GM21619 (cell line): ENCODE data around the gene ALG9.

ENCODE experiments used
- ATAC-seq: cut with Tn5 transposase; IDR thresholded peaks from one replicate; pipeline ENCODE4 v1.9.1; 2021; ENCODE audit not compliant: unreplicated experiment

The ALG9 gene

DNA sequence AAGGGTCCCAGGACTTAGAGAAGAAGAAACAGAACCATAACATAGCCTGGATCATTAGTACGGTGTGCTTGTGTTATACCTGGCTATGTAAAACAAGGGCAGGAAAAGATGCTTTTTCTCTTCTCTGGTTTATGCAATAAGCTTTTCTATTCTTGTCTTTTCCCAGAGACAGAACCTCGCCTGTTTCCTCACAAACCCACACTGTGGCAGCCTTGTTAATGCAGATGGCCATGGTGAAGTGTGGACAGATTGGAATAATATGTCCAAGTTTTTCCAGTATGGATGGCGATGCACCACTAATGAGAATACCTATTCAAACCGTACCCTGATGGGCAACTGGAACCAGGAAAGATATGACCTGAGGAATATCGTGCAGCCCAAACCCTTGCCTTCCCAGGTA is 10.8 kb upstream of the ALG9 start:
- ATAC-seq: no peak

DNA sequence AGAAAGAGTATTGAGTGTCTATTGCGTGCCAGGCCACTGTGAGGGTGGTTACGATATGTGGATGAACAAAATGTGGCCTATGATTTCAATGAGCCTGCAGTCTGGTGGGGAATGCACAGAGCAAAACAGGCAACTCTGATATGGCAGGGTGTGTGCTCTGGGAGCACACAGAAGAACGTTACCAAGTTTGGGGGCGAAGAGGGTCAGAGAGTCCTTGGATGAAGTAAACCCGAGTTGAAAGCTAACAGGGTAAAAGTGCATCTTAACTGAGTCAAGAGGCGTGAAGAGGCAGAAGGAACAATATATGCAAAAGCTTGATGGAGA is 8.2 kb upstream of the ALG9 start:
- ATAC-seq: no peak

DNA sequence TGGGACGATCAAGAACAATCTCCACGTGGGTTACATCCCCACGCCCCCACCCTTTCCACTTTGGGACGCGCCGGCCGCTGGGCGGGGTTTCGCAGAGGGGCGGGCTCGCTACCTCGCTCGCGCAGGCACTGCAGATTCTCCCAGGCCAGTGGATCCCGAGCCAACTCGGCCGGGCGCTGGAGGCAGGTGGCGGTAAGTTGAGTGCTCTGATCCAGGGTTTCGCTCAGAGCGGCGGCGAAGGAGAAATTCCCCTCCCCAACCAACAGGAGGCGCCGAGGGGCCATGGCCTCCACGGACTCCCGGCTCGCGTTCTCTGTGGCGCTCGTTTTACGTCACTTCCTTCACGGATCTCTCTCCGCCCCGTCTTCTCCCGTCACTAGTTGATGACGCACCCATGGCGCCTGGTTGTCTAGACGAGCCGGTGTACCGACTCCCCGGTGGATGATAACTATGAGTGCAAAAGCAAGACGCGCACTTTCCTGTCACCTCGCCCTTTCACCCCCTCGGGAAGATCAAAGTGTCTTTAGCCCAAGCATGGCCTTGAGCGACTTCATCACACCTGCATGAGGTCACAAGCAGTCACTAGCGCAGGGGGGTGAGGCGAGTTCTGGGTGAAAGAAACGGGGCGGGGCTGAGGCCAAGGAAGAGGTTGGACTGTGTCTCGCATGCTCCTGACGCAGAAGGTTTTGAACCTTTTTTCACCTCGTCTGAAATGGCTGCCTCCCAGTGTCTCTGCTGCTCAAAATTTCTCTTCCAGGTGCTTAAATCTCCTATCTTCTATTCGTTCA is 7.7 kb upstream of the ALG9 start, which contains the start of the genes CFAP68 and FDXACB1:
TSS of gene CFAP68 (plus strand) at position 693 of the 788 bp plus-strand sequence. CDS start at position 713, 20 bp downstream.
TSS of gene FDXACB1 (minus strand) at position 317 of the 788 bp plus-strand sequence. CDS start at position 284, 33 bp downstream.
- ATAC-seq: peak; percentile 94

DNA sequence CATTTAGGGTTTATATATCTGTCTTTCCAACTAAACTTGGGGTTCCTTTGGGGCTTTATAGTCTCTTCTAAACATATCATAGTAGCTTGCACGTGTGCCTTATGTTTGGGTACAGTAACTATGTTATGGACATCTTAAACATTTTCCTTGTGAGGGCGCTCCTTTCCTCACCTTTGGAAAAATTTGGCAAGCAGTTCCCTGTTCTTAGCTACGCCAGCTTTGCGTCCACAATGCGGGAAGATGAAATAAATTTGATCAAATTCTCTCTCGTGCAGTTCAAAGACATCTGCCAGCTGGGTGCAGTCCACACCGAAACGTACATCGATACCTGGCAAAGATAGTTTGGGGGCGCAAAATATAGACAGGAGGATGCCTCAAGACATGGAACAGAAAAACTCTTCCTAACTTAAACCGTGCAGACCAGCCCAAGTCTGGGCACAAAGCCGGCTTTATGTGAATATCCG is 7.0 kb upstream of the ALG9 start:
- no peak for ATAC-seq

DNA sequence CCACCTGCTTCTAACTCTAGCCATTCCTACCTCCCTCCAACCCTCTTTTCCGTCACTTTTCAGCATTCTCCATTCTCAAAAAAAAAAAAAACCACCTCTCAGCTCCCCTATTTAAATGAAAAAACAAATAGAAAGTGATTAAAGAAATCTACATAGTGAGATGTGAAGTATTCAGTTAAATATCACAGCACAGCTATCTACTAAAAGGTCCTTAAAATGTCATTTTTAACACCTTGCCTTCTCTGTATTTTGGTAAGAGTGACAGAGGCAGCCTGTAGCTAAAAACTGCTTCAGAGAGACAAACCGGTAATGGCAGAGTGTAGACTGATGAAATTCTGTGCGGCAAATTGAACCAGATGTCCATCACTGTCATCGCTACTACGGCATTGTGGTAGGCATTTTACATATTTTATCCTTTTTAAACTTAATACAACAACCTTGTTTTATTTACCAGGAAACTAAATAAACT is 346 bp upstream of the ALG9 start:
- ATAC-seq: no peak

DNA sequence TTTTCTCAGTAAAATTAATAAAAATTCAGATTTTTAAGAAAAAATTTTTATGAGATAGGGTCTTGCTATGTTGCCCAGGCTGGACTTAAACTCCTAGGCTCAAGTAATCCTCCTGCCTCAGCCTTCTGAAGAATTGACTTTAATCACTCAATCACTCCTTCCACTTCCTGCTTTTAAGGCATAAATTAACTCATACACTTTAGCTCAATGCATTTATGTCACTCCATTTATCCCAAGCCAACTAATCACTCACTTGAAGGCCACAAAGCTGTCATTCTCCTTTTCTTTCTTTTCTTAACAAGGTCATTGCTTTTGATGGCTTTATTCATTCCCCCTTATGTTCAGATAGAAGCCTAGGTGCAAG is 877 bp downstream of the ALG9 start:
- ATAC-seq: no peak

DNA sequence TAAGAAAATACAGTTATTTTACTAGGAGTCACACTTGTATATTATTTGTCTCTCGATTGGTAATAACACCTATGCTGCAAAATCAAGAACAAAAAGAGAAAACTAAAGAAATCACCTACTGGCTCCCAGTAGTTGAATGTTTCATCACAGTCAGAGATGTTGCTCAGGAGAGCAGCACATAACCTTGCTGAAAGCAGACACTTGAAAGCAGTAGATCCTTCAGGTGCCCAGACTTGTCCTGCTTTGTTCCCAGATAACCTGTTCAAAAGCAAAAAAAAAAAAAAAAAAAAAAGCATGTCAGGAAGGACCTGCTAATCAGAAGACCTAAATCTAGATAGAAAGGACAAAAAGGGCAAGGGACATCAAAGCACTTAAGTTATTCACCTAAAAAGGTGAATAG is 1.3 kb downstream of the ALG9 start:
- ATAC-seq: no peak

DNA sequence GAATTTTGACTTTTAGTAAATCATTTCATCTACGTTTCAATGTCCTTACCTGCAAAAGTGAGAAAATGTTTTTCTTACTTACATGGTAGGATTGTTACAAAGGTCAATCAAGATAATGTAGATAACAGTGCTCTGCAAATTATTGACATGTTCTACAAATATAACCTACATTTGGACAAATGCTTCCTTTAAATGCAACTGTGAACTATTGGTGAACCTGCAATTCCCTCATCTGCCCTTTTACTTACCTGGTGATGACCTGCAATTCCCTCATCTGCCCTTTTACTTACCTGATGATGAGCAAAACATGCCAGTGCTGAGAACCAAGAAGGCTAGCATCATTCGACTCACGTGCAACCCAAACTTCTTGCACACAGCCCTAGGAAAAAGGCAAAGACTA is 11.1 kb downstream of the ALG9 start:
- no peak for ATAC-seq

DNA sequence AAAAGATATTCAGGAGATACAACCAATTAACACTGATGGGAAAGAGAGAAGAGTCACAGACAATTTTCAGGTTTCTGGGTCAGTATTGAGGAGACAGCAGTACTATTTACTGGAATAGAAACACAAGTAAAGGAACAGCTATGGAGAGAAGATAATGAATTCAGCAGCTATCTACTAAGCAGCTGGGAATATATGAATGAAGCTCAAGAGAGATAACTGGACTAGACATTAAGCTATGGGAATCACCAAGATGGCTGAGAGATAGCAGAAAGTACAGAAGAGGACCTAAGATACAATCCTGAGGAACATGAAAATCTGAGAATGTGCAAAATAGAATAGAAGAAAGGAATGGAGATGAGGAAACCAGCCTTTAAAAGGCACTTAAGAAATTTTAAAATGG is 15.9 kb downstream of the ALG9 start:
- ATAC-seq: no peak

DNA sequence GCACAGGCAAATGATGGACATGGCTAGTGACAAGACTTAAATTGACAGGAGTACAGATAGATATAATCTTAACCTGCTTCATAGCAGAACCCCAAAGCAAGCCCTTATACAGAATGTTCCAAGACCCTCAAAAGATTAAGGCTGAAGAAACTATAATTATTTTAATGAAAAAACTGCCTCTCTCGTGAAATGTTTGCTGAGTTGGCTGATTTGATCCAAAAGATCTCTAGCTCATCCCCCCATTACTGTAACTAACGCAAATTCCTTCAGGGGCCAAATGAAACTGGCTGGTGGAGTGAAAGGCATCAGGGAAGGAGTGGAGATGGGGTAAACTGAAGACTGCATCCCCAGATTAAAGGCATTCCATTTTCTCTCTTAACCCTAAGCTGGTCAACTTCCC is 19.3 kb downstream of the ALG9 start:
- ATAC-seq: no peak

DNA sequence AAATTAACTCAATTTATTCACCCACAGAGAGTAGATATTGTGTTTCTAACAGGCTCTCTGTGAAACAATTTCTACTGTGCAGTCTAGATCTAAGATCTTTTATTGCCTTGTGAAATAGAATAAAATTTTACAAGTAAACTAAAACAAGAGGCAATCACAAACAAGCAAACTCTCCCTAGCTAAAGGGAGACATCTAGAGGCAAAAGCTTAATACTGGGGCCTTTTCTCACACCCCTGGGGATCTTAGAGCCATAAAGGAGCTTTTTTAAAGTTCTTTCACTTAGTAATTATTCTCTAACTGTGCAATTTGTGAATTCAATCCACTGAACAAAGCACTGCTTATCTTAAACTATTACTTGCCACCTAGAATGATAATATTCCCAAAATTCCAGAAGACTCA is 19.7 kb downstream of the ALG9 start:
- no peak for ATAC-seq

DNA sequence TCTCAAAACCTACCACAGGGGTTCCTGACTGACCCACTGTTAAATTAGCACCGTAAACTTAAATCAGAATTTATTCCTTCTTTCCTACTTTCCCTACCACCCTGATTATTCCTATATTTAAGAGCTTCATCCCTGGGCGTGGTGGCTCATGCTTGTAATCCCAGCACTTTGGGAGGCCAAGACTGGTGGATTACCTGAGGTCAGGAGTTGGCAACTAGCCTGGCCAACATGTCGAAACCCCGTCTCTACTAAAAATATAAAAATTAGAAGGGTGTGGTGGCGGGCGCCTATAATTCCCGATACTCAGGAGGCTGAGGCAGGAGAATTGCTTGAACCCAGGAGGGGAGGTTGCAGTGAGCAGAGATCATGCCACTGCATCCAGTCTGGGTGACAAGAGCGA is 20.3 kb downstream of the ALG9 start:
- ATAC-seq: no peak

DNA sequence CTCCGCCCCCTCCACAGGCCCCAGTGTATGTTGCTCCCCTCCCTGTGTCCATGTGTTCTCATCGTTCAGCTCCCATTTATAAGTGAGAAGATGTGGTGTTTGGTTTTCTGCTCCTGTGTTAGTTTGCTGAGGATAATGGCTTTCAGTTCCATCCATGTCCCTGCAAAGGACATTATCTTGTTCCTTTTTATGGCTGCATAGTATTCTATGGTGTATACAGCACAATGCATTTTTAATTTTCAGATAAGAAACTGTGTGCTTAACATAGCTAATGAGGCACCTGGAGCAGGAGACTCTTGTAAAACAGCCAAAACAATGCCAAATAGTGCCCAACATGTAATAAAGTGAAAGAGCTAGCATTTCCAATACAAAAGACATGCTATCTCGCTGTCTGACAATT is 21.8 kb downstream of the ALG9 start:
- ATAC-seq: no peak

DNA sequence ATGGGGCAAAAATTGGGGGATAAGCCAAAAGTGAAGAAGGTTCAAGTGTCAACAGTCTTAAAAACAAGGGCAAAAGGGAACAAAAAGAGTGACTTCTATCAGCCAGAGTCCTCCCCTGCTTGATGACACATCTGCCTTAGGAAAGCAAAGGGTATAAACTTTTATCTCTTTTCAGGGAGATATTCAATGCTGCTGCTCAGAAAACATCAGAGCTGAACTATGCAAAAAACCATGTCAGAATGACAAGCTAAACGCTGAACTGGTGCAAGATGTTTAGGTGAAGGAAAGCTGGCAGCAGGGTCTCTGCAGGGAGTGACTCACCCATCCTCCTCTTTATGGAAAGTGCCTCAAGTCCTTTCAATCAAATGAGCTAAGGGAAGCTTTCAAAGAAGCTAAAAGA is 24.7 kb downstream of the ALG9 start:
- ATAC-seq: no peak

DNA sequence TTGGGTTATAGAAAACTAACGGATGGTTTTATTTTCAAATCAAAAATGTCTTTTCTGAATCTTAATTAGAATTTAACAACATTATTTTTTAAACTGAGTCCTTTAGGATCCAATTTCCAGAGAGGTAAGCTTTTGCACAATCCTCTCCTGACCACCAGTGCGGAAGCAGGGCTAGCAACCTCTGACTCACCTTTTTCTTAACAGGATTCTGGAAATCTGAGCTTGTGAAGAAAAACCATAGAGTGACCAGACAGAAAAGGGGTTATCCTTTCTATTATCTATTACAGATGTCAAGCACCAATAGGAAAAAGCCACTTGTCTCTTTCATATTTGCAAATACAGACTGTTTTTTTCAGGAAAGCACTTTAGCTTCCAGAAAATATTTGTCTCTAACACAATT is 25.3 kb downstream of the ALG9 start:
- no peak for ATAC-seq

DNA sequence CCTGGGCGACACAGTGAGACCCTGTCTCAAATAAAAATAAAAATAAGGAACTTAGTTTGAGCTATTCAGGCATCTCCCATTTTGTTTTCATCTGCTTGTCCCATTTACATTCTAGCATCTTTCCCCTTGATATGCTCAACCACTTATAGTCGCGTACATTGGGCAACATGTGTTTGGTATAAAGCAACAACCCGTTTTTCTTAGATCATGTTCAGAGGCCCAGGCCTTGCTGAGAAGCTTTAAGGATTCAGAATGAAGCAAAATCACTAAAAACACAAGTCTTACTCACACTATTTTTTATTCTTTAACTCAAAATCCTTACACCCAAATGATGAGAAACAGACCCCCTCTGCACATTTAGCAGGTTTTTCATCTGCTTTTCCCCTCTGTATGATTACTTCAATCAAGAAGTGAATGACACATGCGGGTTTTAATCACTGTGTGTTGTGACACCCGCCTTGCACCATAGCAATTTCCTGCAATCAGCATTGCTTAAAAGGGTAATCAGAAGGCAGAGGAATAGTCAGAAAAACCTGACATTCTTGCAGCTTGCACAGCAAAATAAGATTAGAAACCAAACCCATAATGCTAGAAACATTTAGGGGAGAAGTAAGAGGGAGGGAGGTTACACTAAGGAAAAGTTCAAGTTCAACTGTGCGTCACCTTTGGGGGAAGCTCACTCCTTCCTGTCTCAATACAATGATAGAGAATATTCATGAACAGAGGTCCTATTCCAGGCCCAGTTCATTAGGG is 25.9 kb downstream of the ALG9 start:
- ATAC-seq: no peak

DNA sequence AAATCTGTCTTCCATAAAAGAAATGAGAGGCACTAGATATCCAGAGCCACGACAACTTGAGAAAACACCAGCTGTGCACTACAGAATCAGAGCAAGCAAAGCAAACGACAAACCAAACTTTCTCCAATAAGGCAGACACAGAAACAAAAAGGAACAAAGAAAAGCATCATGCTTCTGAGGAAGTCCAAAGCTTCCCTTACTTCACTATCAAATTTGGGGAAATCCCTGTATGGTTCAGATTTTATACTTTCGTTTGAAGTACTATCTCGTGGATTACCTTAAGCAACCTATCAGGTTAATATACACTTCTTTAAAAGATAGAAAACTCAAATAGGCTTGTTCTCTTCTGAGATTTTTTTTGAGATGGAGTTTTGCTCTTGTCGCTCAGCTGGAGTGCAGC is 27.7 kb downstream of the ALG9 start:
- no peak for ATAC-seq

DNA sequence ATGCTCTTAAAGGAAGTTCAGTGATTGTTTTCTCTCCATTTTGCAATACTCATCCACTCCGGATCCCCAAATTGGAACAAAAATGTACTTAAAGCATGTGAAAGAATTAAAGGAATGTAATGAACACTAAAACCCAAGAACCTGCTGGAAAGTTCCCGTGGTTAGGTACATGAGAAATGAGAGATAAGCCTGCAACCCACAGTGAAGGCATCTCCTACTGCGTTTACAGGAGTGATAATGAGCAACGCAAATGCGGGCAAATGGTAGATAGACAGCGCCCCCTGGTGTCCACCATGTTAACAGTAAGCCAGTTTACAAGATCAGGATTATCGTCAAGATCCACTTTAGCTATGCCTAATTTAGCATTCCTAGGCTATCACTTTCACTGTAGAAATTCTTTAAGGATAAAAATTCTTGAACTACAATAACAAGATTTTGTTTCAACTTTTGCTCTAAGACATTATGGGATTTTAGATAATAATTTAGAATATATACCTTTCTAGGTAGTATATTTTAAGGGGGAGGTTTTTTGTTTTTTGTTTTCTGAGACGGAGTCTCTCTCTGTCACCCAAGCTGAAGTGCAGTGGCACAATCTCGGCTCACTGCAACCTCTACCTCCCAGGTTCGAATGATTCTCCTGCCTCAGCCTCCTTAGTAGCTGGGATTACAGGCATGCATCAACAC is 29.9 kb downstream of the ALG9 start:
- ATAC-seq: peak; percentile 49

DNA sequence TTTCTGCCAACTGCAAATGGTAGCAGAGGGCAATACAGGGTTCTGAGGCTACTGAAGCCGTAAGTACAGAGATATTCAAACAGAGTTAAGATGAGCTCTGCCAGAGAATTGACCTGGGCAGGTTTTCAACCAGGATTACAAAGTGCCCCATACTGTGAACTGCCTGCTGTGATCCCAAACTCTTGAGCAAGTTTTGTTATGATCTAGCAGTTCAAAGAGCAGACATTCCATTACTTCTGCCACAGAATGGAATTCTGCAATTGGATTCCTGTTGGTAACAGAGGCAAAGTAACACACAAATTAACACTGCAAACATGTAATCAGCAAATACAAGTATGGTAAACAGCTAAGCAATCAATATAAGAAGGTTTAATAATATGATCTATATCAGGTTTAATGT is 31.2 kb downstream of the ALG9 start:
- ATAC-seq: no peak

DNA sequence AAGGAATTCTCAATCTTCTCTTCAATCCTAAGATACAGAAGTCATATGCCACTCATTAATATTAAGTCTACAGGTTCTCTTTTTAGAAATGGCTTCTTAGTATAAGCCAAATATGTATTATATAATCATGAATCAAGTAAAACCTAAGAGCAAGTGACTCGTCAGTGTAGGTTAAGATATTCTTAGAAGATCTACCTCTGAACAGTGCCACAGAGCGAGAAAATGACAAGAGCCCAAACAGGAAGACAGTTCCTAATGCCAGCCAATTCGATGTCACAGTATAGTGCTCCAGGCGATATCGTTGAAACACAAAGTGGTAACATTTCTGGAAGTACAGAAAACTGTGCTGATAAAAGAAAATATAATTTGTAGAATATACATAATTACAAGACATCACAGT is 33.3 kb downstream of the ALG9 start:
- ATAC-seq: no peak

DNA sequence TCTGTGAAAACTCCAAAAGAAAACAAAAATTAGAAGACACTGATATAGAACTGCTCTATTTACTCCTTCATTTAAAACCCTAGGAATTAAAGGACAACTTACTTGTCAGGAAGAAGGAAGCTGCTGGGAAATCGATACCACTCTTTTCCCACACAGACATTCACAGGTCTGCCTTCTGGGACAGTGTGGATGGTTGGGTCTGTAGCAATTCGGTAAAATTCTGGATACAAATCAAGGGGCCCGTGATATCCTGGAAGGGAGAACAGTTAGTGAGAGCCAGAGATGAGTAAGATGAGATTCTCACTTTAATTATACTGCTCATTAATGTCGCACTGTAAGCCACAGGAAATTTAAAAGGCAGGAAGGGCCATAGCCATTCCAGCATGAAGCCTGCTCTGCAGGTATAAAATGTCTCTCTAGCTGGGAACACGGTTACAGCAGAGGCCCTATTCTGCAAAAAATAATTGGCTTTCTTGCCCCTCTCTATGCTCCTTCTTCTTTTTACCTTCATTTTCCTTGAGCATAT is 34.0 kb downstream of the ALG9 start:
- ATAC-seq: no peak

DNA sequence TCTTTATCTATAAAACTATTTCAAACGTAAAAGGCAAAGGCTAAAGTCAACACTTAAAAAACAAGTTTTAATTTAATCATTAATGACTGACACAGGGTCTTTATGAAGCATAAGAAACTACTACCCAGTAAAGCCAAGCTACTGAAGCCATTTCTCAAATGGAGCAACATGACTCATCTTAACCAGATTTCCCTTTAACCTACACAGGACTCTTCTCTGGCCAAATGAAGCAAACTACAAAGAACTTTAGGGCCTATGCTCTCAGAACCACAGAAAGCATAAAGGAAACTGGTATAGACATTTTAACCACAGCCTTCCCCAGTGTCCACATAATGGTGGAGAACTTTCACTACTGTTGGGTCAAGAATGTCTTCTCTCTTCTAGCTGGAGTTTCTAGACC is 34.7 kb downstream of the ALG9 start:
- peak; percentile 86 for ATAC-seq
